Activated naive CD4-positive, alpha-beta T cell treated with anti-CD3 and anti-CD28 coated beads, Interleukin-2, amount 10 ng/mL, durations not matched to agents 5 hours and 36 hours (primary cell): ENCODE results near the gene CD274. TPM values are rescaled to one million over a fixed set of nuclear protein-coding genes. Genes with fewer than 3 reads are reported as not detected.

Source experiments
- total RNA-seq, 2 experiments: library from RNA; stranded (reverse); gene quantifications; one replicate each; pipeline ENCODE4 v1.2.3, GENCODE V29; 2021

Gene CD274
- 10 to 100 TPM in 1 of 2 experiments, 1 to 10 TPM in 1; 9.5 to 10.7 TPM for total RNA-seq

DNA sequence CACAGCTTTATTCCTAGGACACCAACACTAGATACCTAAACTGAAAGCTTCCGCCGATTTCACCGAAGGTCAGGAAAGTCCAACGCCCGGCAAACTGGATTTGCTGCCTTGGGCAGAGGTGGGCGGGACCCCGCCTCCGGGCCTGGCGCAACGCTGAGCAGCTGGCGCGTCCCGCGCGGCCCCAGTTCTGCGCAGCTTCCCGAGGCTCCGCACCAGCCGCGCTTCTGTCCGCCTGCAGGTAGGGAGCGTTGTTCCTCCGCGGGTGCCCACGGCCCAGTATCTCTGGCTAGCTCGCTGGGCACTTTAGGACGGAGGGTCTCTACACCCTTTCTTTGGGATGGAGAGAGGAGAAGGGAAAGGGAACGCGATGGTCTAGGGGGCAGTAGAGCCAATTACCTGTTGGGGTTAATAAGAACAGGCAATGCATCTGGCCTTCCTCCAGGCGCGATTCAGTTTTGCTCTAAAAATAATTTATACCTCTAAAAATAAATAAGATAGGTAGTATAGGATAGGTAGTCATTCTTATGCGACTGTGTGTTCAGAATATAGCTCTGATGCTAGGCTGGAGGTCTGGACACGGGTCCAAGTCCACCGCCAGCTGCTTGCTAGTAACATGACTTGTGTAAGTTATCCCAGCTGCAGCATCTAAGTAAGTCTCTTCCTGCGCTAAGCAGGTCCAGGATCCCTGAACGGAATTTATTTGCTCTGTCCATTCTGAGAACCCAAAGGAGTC lies at the start of gene CD274:
Gene CD274, plus strand, starts transcription at position 184 of the 733 bp plus-strand sequence. CDS start 5,572 bp downstream, outside the sequence.

GRCh38 chr9:5437254-5438216 lies 12.8 kb upstream of the CD274 start, which contains the start of gene PLGRKT:
TSS of gene PLGRKT (minus strand) at chr9:5437925. CDS start at chr9:5431977, 5,948 bp downstream.

GRCh38 chr9:5510360-5510931 lies 60.1 kb downstream of the CD274 start, which contains the start of gene PDCD1LG2:
TSS of gene PDCD1LG2 (plus strand) at chr9:5510531. CDS start at chr9:5522547, 12,016 bp downstream.

Other genes starting within 250 kb of the CD274 start
- not detected for gene INSL4, start 219.1 kb upstream of the CD274 start, total RNA-seq
- gene RLN2, start 145.8 kb upstream of the CD274 start, total RNA-seq: 1 to 10 TPM; 2.4 to 2.6 TPM
- gene RLN1, start 110.7 kb upstream of the CD274 start, total RNA-seq: 1 to 10 TPM; 2.3 to 2.8 TPM
- 10 to 100 TPM; 27.8 to 28.1 TPM for gene PLGRKT, start 12.6 kb upstream of the CD274 start, total RNA-seq
- gene PDCD1LG2, start 60.0 kb downstream of the CD274 start, total RNA-seq: 1 to 10 TPM; 1.0 to 1.2 TPM
- 10 to 100 TPM; 17.8 to 18.4 TPM for gene RIC1, start 178.6 kb downstream of the CD274 start, total RNA-seq